AG04449 (cell line): Measurements from ENCODE around the gene RNFT2.

ENCODE experiments used
- CTCF ChIA-PET: fragments of 350-600 bp; formaldehyde crosslinking; extraction: SDS; loops from one replicate; lab custom pipeline; 2021; ENCODE audit warnings: antibody characterized with exemption; lab: Yijun Ruan, JAX
- POLR2A ChIA-PET: fragments of 400-600, 350-600 bp; formaldehyde crosslinking; extraction: SDS; loops from one replicate; lab custom pipeline; 2020; ENCODE audit warnings: antibody characterized with exemption, inconsistent platforms; lab: Yijun Ruan, JAX
- DNase-seq: peaks from one replicate; pipeline ENCODE4 v3.0.0-alpha.2; 2010; ENCODE audit warnings: low read depth, low spot score
- H3K4me3 ChIP-seq: 2 replicates; pipeline ENCODE4 v1.5.1; 2011; ENCODE audit warnings: low read depth, mild to moderate bottlenecking, control low read depth, low read length
- CTCF ChIP-seq: IDR thresholded peaks from one replicate; pipeline ENCODE4 v1.5.1; 2011; ENCODE audit warnings: mild to moderate bottlenecking, moderate library complexity, low read length, control low read depth, inconsistent platforms; ENCODE audit not compliant: insufficient read depth; ENCODE audit errors: missing control alignments

RNFT2 gene

DNA sequence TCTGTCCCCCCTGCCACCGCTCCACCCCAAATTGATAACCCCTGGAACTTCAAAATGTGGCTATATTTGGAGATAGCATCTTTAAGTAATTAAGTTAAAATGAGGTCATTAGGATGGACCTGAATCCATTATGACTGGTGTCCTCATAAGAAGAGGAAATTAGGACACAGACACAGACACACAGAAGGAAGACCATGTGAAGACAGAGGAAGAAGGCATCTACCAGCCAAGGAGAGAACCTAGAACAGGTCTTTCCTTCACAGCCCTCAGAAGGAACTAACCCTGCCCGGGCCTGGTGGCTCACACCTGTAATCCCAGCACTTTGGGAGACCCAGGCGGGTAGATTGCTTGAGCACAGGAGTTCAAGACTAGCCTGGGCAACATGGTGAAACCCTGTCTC lies 146.8 kb downstream of the RNFT2 start:
- ChIA-PET CTCF (interaction anchor here (1.3 to 3.7 kb wide), 3 partner anchors 166 to 184 kb away, joined by 4 to 28 read pairs (median 7); no protein-coding TSS in a partner anchor), POLR2A (no interaction called here)
- no peak for DNase-seq
- no peak for TF ChIP-seq CTCF
- H3K4me3 ChIP-seq: no peak overlapping the region

- no peak overlapping the region for H3K4me3 ChIP-seq
- no peak for DNase-seq
- ChIA-PET CTCF (no interaction called here), POLR2A (no interaction called here)
- TF ChIP-seq CTCF: no peak
These were observed 147.4 kb downstream of the RNFT2 start for GRCh38 chr12:116885491-116885890.

- DNase-seq: no peak
- no peak for TF ChIP-seq CTCF
- ChIA-PET CTCF (interaction anchor here (1.9 kb wide), 1 partner anchor 184 kb away, joined by 5 read pairs; no protein-coding TSS in a partner anchor), POLR2A (no interaction called here)
- no peak overlapping the region for H3K4me3 ChIP-seq
These were observed 149.1 kb downstream of the RNFT2 start for GRCh38 chr12:116887244-116887643.

GRCh38 chr12:116887897-116888296 lies 149.8 kb downstream of the RNFT2 start:
- no peak for TF ChIP-seq CTCF
- H3K4me3 ChIP-seq: no peak overlapping the region
- CTCF ChIA-PET: interaction anchor here (0.7 to 1.9 kb wide), 2 partner anchors 184 to 1026 kb away, joined by 4 to 5 read pairs; no protein-coding TSS in a partner anchor
- POLR2A ChIA-PET: no interaction called here
- DNase-seq: no peak

- ChIA-PET POLR2A (no interaction called here), CTCF (no interaction called here)
- TF ChIP-seq CTCF: no peak
- no peak overlapping the region for H3K4me3 ChIP-seq
- DNase-seq: no peak
These were observed 152.2 kb downstream of the RNFT2 start for GRCh38 chr12:116890330-116890729.

DNA sequence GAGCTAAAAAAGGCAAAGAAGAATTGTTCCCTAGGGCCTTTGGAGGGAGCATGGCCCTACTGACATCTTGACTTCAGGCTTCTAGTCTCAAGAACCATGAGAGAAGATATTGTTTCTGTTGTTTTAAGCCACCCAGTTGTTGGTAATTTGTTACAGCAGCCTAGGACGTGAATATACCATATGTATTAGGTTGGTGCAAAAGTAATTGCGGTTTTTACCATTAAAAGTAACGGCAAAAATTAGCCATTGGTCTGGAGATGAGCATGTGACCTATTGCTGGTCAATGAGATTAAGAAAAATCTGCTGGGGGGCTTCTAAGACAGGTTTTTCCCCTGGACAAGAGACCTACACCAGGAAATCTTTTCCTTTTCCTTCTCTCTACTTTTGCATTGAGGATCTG lies 152.9 kb downstream of the RNFT2 start:
- no peak overlapping the region for H3K4me3 ChIP-seq
- no peak for DNase-seq
- ChIA-PET CTCF (interaction anchor here (0.6 kb wide), 1 partner anchor 188 kb away, joined by 4 read pairs; no protein-coding TSS in a partner anchor), POLR2A (no interaction called here)
- TF ChIP-seq CTCF: no peak
